Sigmoid colon (tissue), 4 donors: Measurements from ENCODE around the gene CACNA2D3.

ENCODE experiments used
- EP300 ChIP-seq, 4 donors: sonication (generic); formaldehyde crosslinking; IDR thresholded peaks; one replicate each; pipeline ENCODE4 v1.6.1; 2017; ENCODE audit warnings: antibody characterized with exemption in 4 of 4
- POLR2A ChIP-seq, 2 donors: fragments of 450-650 bp; IDR thresholded peaks; one replicate each; pipeline ENCODE4 v1.6.1; 2016; ENCODE audit warnings: antibody characterized with exemption in 2 of 2, mild to moderate bottlenecking in 2 of 2, moderate library complexity in 2 of 2
- TF ChIP-seq, protein P1 (sequence below), 4 experiments: fragments of 450-650 bp in 3 of 4; fragments of 200-600 bp in 1 of 4; IDR thresholded peaks; one replicate each; pipeline ENCODE4 v1.5.1; 2016 to 2019; ENCODE audit warnings: antibody characterized with exemption in 4 of 4, mild to moderate bottlenecking in 3 of 4, moderate library complexity in 2 of 4

- no peak for TF ChIP-seq POLR2A (IDR thresholded peaks at IDR 0.05)
- TF ChIP-seq, protein P1, sequence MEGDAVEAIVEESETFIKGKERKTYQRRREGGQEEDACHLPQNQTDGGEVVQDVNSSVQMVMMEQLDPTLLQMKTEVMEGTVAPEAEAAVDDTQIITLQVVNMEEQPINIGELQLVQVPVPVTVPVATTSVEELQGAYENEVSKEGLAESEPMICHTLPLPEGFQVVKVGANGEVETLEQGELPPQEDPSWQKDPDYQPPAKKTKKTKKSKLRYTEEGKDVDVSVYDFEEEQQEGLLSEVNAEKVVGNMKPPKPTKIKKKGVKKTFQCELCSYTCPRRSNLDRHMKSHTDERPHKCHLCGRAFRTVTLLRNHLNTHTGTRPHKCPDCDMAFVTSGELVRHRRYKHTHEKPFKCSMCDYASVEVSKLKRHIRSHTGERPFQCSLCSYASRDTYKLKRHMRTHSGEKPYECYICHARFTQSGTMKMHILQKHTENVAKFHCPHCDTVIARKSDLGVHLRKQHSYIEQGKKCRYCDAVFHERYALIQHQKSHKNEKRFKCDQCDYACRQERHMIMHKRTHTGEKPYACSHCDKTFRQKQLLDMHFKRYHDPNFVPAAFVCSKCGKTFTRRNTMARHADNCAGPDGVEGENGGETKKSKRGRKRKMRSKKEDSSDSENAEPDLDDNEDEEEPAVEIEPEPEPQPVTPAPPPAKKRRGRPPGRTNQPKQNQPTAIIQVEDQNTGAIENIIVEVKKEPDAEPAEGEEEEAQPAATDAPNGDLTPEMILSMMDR (IDR thresholded peaks at IDR 0.05) = no peak
- TF ChIP-seq EP300 (IDR thresholded peaks at IDR 0.05) = no peak
Measured at GRCh38 chr3:54481606-54482365, 359.4 kb downstream of the CACNA2D3 start.
